HEK293 (cell line): ENCODE measurements around the gene SLC35E4.

ENCODE experiments used
- EGR2 ChIP-seq: fragments of 450-650 bp; formaldehyde crosslinking; IDR thresholded peaks from 2 replicates; pipeline ENCODE4 v1.5.1; 2016; ENCODE audit warnings: low read depth, missing biosample characterization, missing genetic modification characterization
- TCF7L2 ChIP-seq: IDR thresholded peaks from 2 replicates; pipeline ENCODE4 v1.6.1; 2011; ENCODE audit warnings: low read depth, mild to moderate bottlenecking, inconsistent platforms, low read length, moderate library complexity, borderline replicate concordance
- TRIM28 ChIP-seq: IDR thresholded peaks from 2 replicates; pipeline ENCODE4 v1.6.1; 2011; ENCODE audit warnings: low read length, control low read depth, borderline replicate concordance
- YY1 ChIP-seq: fragments of 450-650 bp; formaldehyde crosslinking; IDR thresholded peaks from 2 replicates; pipeline ENCODE4 v1.5.1; 2018; ENCODE audit warnings: missing biosample characterization, missing genetic modification characterization
- ZFHX2 ChIP-seq: fragments of 450-650 bp; formaldehyde crosslinking; conservative IDR thresholded peaks from 2 replicates; pipeline ENCODE4 v1.5.1; 2016; ENCODE audit warnings: missing biosample characterization, missing genetic modification characterization
- ZNF155 ChIP-seq: fragments of 450-650 bp; formaldehyde crosslinking; IDR thresholded peaks from 2 replicates; pipeline ENCODE4 v1.5.1; 2016; ENCODE audit warnings: missing biosample characterization, missing genetic modification characterization
- ZNF37A ChIP-seq: fragments of 450-650 bp; IDR thresholded peaks from 2 replicates; pipeline ENCODE4 v1.5.1; 2018; ENCODE audit warnings: missing biosample characterization, missing genetic modification characterization
- ZNF398 ChIP-seq: fragments of 450-650 bp; formaldehyde crosslinking; IDR thresholded peaks from 2 replicates; pipeline ENCODE4 v1.5.1; 2017; ENCODE audit warnings: missing biosample characterization, missing genetic modification characterization
- ZNF629 ChIP-seq: fragments of 450-650 bp; formaldehyde crosslinking; IDR thresholded peaks from 2 replicates; pipeline ENCODE4 v1.5.1; 2017; ENCODE audit warnings: missing biosample characterization, missing genetic modification characterization
- TF ChIP-seq, protein P1 (sequence below): fragments of 450-650 bp; formaldehyde crosslinking; IDR thresholded peaks from 2 replicates; pipeline ENCODE4 v1.5.1; 2016; ENCODE audit warnings: missing biosample characterization, missing genetic modification characterization

DNA sequence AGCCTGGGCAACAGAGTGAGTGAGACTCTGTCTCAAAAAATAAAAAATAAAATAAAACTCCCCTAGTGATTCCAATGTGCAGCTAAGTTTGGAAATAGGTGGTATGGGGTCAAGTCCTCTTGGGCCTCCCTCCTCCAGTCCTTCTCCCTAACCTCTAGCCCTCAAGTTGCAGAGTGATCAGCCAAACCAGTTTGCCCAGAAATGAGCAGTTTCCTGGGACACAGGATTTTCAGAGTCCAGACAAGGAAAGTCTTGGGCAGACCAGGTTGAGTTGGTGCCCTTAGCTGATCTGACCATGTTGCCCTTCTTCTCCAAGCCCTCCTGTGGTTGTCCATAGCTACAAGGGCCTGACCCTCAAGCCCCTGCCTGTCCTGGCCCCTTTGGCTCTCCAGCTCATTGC lies 20.7 kb upstream of the SLC35E4 start:
- TF ChIP-seq EGR2 (tag by site-specific recombination) (no peak), ZNF155 (tag by site-specific recombination) (no peak), TCF7L2 (no peak), TRIM28 (no peak), ZNF629 (tag by site-specific recombination) (no peak), ZFHX2 (tag by site-specific recombination) (no peak), ZNF398 (tag by site-specific recombination) (no peak), ZNF37A (no peak), YY1 (tag by site-specific recombination) (no peak)
- TF ChIP-seq, protein P1, sequence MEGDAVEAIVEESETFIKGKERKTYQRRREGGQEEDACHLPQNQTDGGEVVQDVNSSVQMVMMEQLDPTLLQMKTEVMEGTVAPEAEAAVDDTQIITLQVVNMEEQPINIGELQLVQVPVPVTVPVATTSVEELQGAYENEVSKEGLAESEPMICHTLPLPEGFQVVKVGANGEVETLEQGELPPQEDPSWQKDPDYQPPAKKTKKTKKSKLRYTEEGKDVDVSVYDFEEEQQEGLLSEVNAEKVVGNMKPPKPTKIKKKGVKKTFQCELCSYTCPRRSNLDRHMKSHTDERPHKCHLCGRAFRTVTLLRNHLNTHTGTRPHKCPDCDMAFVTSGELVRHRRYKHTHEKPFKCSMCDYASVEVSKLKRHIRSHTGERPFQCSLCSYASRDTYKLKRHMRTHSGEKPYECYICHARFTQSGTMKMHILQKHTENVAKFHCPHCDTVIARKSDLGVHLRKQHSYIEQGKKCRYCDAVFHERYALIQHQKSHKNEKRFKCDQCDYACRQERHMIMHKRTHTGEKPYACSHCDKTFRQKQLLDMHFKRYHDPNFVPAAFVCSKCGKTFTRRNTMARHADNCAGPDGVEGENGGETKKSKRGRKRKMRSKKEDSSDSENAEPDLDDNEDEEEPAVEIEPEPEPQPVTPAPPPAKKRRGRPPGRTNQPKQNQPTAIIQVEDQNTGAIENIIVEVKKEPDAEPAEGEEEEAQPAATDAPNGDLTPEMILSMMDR = no peak
